Measurements from ENCODE around the gene EFCC1.

EFCC1 gene

GRCh38 chr3:129038121-129038855 is 37.2 kb downstream of the EFCC1 start:
- TF ChIP-seq YY1 (IDR thresholded peaks at IDR 0.05; ENCODE audit: low read depth) = no peak
- no peak for TF ChIP-seq MAX (IDR thresholded peaks at IDR 0.05)
- no peak for TF ChIP-seq USF1 (IDR thresholded peaks at IDR 0.05)
- TF ChIP-seq FOXM1 (IDR thresholded peaks at IDR 0.05; ENCODE audit: borderline replicate concordance, low read depth) = no peak
- no peak for TF ChIP-seq EP300 (IDR thresholded peaks at IDR 0.05; ENCODE audit: borderline replicate concordance)
- TF ChIP-seq CREB1 (IDR thresholded peaks at IDR 0.05; ENCODE audit: low read depth) = no peak
- TF ChIP-seq TEAD4 (IDR thresholded peaks at IDR 0.05) = no peak
- no peak for TF ChIP-seq NFIC (IDR thresholded peaks at IDR 0.05)
- no peak for TF ChIP-seq CEBPB (IDR thresholded peaks at IDR 0.05)
- TF ChIP-seq EGR1 (IDR thresholded peaks at IDR 0.05) = no peak
- TF ChIP-seq RAD21 (IDR thresholded peaks at IDR 0.05; ENCODE audit: low read depth) = no peak
- no peak for TF ChIP-seq REST (IDR thresholded peaks at IDR 0.05; ENCODE audit: low read depth)
- TF ChIP-seq ZBTB7A (IDR thresholded peaks at IDR 0.05; ENCODE audit: low read depth) = no peak
- no peak for TF ChIP-seq TAF1 (IDR thresholded peaks at IDR 0.05; ENCODE audit: low read depth)
- no peak for TF ChIP-seq TCF12 (IDR thresholded peaks at IDR 0.05; ENCODE audit: low read depth)

- TF ChIP-seq MAX (IDR thresholded peaks at IDR 0.05) (no peak), NFIC (IDR thresholded peaks at IDR 0.05) (peak; percentile 51), USF1 (IDR thresholded peaks at IDR 0.05) (no peak), RAD21 (IDR thresholded peaks at IDR 0.05; ENCODE audit: low read depth) (no peak)
Observed at GRCh38 chr3:129039271-129040038, 38.4 kb downstream of the EFCC1 start.

- TF ChIP-seq ZBTB7A (IDR thresholded peaks at IDR 0.05; ENCODE audit: low read depth) = no peak
- no peak for TF ChIP-seq YY1 (IDR thresholded peaks at IDR 0.05; ENCODE audit: low read depth)
- TF ChIP-seq TCF12 (IDR thresholded peaks at IDR 0.05; ENCODE audit: low read depth) = no peak
- no peak for TF ChIP-seq CREB1 (IDR thresholded peaks at IDR 0.05; ENCODE audit: low read depth)
- TF ChIP-seq EP300 (IDR thresholded peaks at IDR 0.05; ENCODE audit: borderline replicate concordance) = no peak
- TF ChIP-seq MAX (IDR thresholded peaks at IDR 0.05) = no peak
- no peak for TF ChIP-seq CEBPB (IDR thresholded peaks at IDR 0.05)
- TF ChIP-seq EGR1 (IDR thresholded peaks at IDR 0.05) = no peak
- no peak for TF ChIP-seq TEAD4 (IDR thresholded peaks at IDR 0.05)
- TF ChIP-seq TAF1 (IDR thresholded peaks at IDR 0.05; ENCODE audit: low read depth) = no peak
- no peak for TF ChIP-seq REST (IDR thresholded peaks at IDR 0.05; ENCODE audit: low read depth)
- TF ChIP-seq NFIC (IDR thresholded peaks at IDR 0.05) = no peak
- TF ChIP-seq RAD21 (IDR thresholded peaks at IDR 0.05; ENCODE audit: low read depth) = no peak
- TF ChIP-seq USF1 (IDR thresholded peaks at IDR 0.05) = no peak
- no peak for TF ChIP-seq FOXM1 (IDR thresholded peaks at IDR 0.05; ENCODE audit: borderline replicate concordance, low read depth)
Observed at GRCh38 chr3:129040039-129040336, 38.9 kb downstream of the EFCC1 start.

- TF ChIP-seq REST (IDR thresholded peaks at IDR 0.05; ENCODE audit: low read depth) = no peak
- TF ChIP-seq CREB1 (IDR thresholded peaks at IDR 0.05; ENCODE audit: low read depth) = no peak
- TF ChIP-seq EGR1 (IDR thresholded peaks at IDR 0.05) = no peak
- no peak for TF ChIP-seq RAD21 (IDR thresholded peaks at IDR 0.05; ENCODE audit: low read depth)
- no peak for TF ChIP-seq TCF12 (IDR thresholded peaks at IDR 0.05; ENCODE audit: low read depth)
- no peak for TF ChIP-seq TEAD4 (IDR thresholded peaks at IDR 0.05)
- no peak for TF ChIP-seq EP300 (IDR thresholded peaks at IDR 0.05; ENCODE audit: borderline replicate concordance)
- TF ChIP-seq MAX (IDR thresholded peaks at IDR 0.05) = no peak
- TF ChIP-seq USF1 (IDR thresholded peaks at IDR 0.05) = no peak
- TF ChIP-seq ZBTB7A (IDR thresholded peaks at IDR 0.05; ENCODE audit: low read depth) = no peak
- TF ChIP-seq CEBPB (IDR thresholded peaks at IDR 0.05) = no peak
- no peak for TF ChIP-seq YY1 (IDR thresholded peaks at IDR 0.05; ENCODE audit: low read depth)
- no peak for TF ChIP-seq NFIC (IDR thresholded peaks at IDR 0.05)
- no peak for TF ChIP-seq TAF1 (IDR thresholded peaks at IDR 0.05; ENCODE audit: low read depth)
- no peak for TF ChIP-seq FOXM1 (IDR thresholded peaks at IDR 0.05; ENCODE audit: borderline replicate concordance, low read depth)
Observed at GRCh38 chr3:129040579-129041300, 39.6 kb downstream of the EFCC1 start.
